Activated gamma-delta T cell treated with Interleukin-2 at 50 U/mL for 16 hours (primary cell): ENCODE measurements around the gene AFP.

ENCODE experiments used
- DNase-seq: peaks from one replicate; pipeline ENCODE4 v3.0.0-alpha.2; 2020

AFP gene

GRCh38 chr4:73439445-73439844 lies 3.4 kb downstream of the AFP start:
- DNase-seq: no peak

DNA sequence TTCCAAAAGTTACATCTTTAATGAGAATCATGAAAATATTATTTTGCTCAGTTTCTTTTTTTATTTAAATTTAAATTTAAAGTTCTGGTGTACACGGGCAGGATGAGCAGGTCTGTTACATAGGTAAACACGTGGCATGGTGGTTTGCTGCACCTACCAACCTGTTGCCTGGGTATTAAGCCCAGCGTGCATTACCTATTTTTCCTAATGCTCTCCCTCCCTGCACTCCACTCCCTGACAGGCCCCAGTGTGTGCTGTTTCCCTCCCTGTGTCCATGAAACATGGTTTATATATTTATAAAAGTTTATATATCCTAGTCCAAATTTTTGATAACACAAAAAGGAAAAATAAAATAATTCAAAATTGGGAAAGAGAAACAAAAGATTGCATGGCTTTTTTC lies 4.0 kb downstream of the AFP start:
- DNase-seq: no peak

GRCh38 chr4:73440653-73441052 lies 4.6 kb downstream of the AFP start:
- DNase-seq: no peak

DNA sequence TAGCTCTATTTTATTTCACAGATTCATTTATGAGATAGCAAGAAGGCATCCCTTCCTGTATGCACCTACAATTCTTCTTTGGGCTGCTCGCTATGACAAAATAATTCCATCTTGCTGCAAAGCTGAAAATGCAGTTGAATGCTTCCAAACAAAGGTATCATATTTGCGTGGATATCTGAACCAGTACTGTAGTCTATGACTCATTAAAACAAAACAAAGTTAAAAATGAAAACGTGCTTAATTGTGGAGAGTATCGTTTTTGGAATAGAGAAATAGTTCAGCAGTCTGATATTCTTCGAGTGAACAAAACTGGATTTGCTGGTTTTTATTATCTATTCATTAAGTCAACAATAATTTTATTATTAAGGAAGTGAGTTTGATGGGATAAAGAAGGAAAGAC lies 6.3 kb downstream of the AFP start:
- no peak for DNase-seq

DNA sequence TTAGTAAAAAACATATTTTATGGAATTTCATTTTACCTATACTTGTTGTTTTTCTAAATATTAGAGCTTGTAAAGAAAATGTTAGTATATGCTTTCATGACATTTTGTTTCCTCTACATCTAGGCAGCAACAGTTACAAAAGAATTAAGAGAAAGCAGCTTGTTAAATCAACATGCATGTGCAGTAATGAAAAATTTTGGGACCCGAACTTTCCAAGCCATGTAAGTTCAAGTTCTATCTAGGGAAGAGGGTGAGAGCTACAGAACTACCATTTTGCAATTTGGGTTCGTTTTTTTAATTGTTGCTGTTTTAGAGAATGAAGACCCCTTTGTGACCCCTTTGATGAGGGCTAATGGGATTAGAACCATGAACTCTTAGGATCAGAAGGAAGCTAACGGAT lies 7.2 kb downstream of the AFP start:
- no peak for DNase-seq

GRCh38 chr4:73445383-73446335 lies 9.6 kb downstream of the AFP start:
- no peak for DNase-seq

GRCh38 chr4:73446336-73446938 lies 10.4 kb downstream of the AFP start:
- DNase-seq: no peak

DNA sequence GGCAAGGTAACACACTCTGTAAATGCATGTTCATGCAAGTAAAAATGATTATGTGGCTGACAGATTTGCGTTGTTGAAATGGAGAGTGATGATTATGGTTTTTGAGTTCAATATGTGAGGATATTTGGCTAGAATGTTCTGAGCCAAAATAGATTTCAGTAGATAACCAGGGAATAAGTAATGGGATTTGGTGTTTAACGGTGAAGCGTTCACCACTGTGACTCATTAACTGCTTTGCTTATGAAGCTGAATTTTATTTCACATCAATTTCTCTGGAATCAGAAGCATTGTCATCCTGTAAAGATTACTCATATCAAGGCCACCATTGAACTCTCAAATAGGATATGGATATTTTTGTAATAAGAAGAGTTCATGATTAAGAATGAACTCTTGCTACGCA lies 11.7 kb downstream of the AFP start:
- DNase-seq: no peak

GRCh38 chr4:73448448-73449203 lies 12.6 kb downstream of the AFP start:
- DNase-seq: no peak

- no peak for DNase-seq
Observed at GRCh38 chr4:73450398-73451004, 14.5 kb downstream of the AFP start.

GRCh38 chr4:73451404-73451803 lies 15.4 kb downstream of the AFP start:
- no peak for DNase-seq

DNA sequence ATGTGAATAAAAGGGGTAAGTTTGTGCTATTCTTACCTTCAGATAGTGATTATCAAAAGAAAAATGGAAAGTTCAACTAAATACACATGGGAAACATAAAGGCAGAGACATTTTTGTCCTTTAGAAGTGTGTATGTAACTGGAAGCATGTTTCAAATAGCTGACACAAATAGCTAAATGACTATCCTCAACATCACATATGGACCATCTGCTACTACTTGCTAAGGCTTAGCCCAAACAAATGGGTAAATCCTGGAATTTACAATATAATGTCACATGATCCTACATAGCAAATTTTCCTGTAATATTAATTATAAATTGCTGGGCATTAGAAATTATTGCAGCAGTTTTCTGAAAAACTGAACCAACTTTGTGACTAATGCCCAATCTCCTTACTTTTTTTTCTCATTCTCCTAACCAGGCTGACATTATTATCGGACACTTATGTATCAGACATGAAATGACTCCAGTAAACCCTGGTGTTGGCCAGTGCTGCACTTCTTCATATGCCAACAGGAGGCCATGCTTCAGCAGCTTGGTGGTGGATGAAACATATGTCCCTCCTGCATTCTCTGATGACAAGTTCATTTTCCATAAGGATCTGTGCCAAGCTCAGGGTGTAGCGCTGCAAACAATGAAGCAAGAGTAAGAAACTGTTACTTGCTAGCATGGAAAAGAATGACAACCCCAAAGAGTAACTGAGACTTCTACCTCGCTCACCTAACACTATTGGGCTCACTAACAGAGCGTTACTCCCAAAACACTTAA lies 16.1 kb downstream of the AFP start:
- DNase-seq: no peak

GRCh38 chr4:73452953-73453700 lies 17.1 kb downstream of the AFP start:
- no peak for DNase-seq

DNA sequence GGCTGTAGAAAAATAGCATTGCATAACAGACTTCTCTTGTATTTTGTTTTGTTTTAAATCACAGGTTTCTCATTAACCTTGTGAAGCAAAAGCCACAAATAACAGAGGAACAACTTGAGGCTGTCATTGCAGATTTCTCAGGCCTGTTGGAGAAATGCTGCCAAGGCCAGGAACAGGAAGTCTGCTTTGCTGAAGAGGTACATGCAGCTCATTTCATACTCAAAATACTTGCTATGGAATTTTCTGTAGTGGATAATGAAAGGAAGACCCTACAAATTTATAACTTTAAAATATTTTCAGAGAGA lies 17.6 kb downstream of the AFP start:
- no peak for DNase-seq

DNA sequence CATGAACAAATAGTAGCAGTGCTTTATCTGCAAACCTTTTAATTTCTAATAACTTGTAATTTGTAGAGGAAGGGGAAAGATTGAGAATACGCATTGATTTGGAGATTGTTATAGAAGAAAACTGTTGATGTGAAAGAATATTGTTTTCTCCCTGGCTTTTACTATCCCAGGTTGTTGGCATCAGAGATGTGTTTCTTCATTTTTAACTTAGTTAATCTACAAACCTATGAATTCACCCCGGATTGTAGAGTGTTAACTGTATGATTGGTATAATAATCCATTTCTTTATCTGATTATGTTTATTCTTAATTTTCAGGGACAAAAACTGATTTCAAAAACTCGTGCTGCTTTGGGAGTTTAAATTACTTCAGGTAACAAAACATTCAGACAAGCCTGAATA lies 18.9 kb downstream of the AFP start:
- no peak for DNase-seq

DNA sequence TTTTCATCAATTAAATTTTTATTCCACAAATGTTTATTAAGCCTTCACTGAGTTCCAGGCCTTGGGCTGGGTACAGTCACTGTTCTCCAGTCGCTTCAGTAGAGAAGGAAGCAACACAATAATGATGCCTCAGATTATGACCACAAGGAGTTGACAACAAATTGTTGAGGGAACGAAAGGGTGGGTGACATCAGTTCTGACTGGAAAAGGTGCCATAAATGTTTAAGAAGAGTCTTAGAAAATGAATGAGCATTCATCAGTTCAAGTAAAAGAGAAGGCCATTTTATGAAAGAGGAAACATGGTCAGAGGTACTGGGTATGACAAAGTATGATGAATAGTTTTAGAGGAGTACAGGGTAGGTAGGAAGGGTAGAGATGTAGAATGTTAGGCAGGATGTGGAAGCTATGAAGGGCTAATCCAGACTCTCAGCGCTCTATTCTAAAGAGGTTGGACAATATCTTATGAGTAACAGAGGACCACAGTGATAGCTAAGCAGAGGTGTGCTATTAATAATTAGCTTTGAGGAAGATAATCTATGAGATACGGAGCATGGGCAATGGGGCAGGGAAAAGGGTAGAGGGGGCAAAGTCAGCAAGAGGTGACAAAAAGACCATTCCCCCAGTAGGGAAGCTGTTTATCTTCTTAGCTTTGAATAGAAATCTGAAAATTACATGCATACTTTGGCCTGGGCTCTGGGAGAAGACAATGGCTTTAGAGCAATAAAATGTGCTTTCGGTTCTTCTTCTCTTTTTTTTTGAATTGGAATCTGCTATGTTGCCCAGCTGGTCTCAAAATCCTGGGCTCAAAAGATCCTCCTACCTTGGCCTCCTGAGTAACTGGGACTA lies 20.4 kb downstream of the AFP start:
- DNase-seq: no peak

GRCh38 chr4:73458184-73459047 lies 22.4 kb downstream of the AFP start:
- DNase-seq: no peak

GRCh38 chr4:73459048-73459421 lies 23.0 kb downstream of the AFP start:
- DNase-seq: no peak

DNA sequence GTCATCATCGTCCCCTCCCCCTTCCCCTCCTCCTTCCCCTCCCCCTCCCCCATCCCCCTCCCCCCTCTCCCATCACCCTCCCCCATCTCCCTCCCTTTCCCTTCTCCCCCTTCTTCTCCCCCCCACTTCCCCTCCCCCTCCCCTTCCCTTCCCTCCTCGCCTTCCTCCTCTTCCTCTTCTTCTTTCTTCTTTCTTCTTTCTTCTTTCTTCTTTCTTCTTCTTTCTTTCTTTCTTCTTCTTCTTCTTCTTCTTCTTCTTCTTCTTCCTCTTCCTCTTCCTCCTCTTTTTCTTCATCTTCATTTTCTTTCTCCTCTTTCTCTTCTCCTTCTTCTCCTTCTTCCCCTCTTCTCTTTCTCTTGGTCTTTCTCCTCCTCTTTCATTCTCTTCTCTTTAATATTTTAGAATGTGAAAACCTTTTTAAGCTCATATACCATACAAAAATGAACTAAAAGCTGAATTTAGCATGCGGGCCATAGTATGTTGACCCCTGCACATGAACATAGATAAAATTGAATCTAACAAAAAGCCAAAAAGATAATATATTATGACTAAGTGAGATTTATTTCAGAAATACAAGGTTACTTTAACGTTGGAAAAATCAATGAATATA lies 25.0 kb downstream of the AFP start:
- no peak for DNase-seq

GRCh38 chr4:73468170-73468569 lies 32.1 kb downstream of the AFP start:
- no peak for DNase-seq
